HCT116 (cell line): ENCODE data around the gene FKBP9. TPM values are rescaled to one million over a fixed set of nuclear protein-coding genes. Genes with fewer than 3 reads are reported as not detected.

Experiments
- ATAC-seq: fragments of 200-7000 bp; cut with Tn5 transposase; 2 replicates; pipeline ENCODE4 v1.9.1; 2020; ENCODE audit warnings: mild to moderate bottlenecking, moderate library complexity
- BruUV-seq: library from RNA; stranded (reverse); fragments of 400-500 nt; replicated peaks from 2 replicates; lab custom pipeline; 2021; lab: Mats Ljungman, UMichigan
- CTCF ChIA-PET: fragments of 300-600 bp; sonication (Branson Sonifier 250); formaldehyde crosslinking; loops from one replicate; lab custom pipeline; 2021; ENCODE audit warnings: antibody characterized with exemption; lab: Charles Lee
- POLR2A ChIA-PET: fragments of 300-600, 350-600 bp; sonication (Branson Sonifier 250); formaldehyde crosslinking; loops from one replicate; lab custom pipeline; 2021; ENCODE audit warnings: antibody characterized with exemption; lab: Charles Lee
- RAD21 ChIA-PET, 2 experiments: fragments of 300-600 bp; sonication (Branson Sonifier 250); formaldehyde crosslinking; loops; one replicate each; lab custom pipeline; 2023; ENCODE audit warnings: low total read pairs in 2 of 2; ENCODE audit not compliant: uncharacterized antibody in 2 of 2, unreplicated experiment in 2 of 2, low non-redundant PET in 1 of 2; lab: Charles Lee
- DNase-seq: peaks from one replicate; pipeline ENCODE4 v3.0.0-alpha.2; 2010; ENCODE audit warnings: low read depth, low spot score
- H2AFZ ChIP-seq: fragments of 200-600 bp; shearing (Covaris generic), sonication (generic); 2 replicates; pipeline ENCODE4 v1.6.1; 2017; ENCODE audit warnings: low read depth, mixed run types, mixed read lengths, antibody characterized with exemption, low read length; ENCODE audit not compliant: poor library complexity, severe bottlenecking
- H3K27ac ChIP-seq: 2 replicates; pipeline ENCODE4 v1.5.1; 2012; ENCODE audit warnings: low read depth, low read length
- H3K27me3 ChIP-seq: fragments of 200-600 bp; sonication (generic); 2 replicates; pipeline ENCODE4 v1.6.1; 2016; ENCODE audit warnings: mixed run types, low read length, mixed read lengths; ENCODE audit not compliant: insufficient read depth
- H3K36me3 ChIP-seq, 2 experiments: fragments of 200-500 bp in 1 of 2; fragments of 200-600 bp in 1 of 2; sonication (Bioruptor generic) in 1 of 2; sonication (generic) in 1 of 2; 2 replicates each; pipeline versions ENCODE4 v1.5.1 to v1.6.1; 2014 to 2016; ENCODE audit warnings: low read length in 2 of 2, inconsistent platforms in 1 of 2, mixed read lengths in 1 of 2, mixed run types in 1 of 2; ENCODE audit not compliant: insufficient read depth in 2 of 2, control insufficient read depth in 1 of 2
- H3K4me1 ChIP-seq, 2 experiments: fragments of 200-600 bp in 1 of 2; sonication (generic) in 1 of 2; 2 replicates each; pipeline versions ENCODE4 v1.5.1 to v1.6.1; 2012 to 2017; ENCODE audit warnings: low read length in 2 of 2, inconsistent platforms in 1 of 2, mild to moderate bottlenecking in 1 of 2, mixed read lengths in 1 of 2, mixed run types in 1 of 2, moderate library complexity in 1 of 2; ENCODE audit not compliant: insufficient read depth in 2 of 2, control insufficient read depth in 1 of 2
- H3K4me2 ChIP-seq: fragments of 200-600 bp; sonication (generic); 2 replicates; pipeline ENCODE4 v1.6.1; 2017; ENCODE audit warnings: mixed run types, low read length, mixed read lengths
- H3K4me3 ChIP-seq, 2 experiments: fragments of 200-600 bp in 1 of 2; sonication (generic) in 1 of 2; replicated peaks in 1 of 2; 2 replicates each; pipeline ENCODE4 v1.5.1; 2011 to 2016; ENCODE audit warnings: low read length in 2 of 2, control low read depth in 1 of 2, low read depth in 1 of 2, mild to moderate bottlenecking in 1 of 2, mixed read lengths in 1 of 2, mixed run types in 1 of 2
- H3K79me2 ChIP-seq: fragments of 200-600 bp; sonication (generic); 2 replicates; pipeline ENCODE4 v1.6.1; 2017; ENCODE audit warnings: mild to moderate bottlenecking, mixed run types, low read length, moderate library complexity, mixed read lengths; ENCODE audit not compliant: insufficient read depth
- H3K9ac ChIP-seq: fragments of 200-600 bp; sonication (generic); 2 replicates; pipeline ENCODE4 v1.6.1; 2016; ENCODE audit warnings: low read length, mixed read lengths
- H3K9me2 ChIP-seq: fragments of 200-600 bp; sonication (generic), shearing (Covaris generic); 2 replicates; pipeline ENCODE4 v1.6.1; 2017; ENCODE audit warnings: mixed run types, mild to moderate bottlenecking, moderate library complexity; ENCODE audit not compliant: insufficient read depth
- H3K9me3 ChIP-seq, 2 experiments: fragments of 200-500 bp in 1 of 2; fragments of 200-600 bp in 1 of 2; sonication (Bioruptor generic) in 1 of 2; sonication (generic) in 1 of 2; 2 replicates each; pipeline ENCODE4 v1.6.1; 2014 to 2017; ENCODE audit warnings: low read length in 2 of 2, mixed read lengths in 2 of 2, inconsistent platforms in 1 of 2, low read depth in 1 of 2, mild to moderate bottlenecking in 1 of 2, mixed run types in 1 of 2, moderate library complexity in 1 of 2; ENCODE audit not compliant: control insufficient read depth in 1 of 2, insufficient read depth in 1 of 2
- H4K20me1 ChIP-seq: fragments of 200-600 bp; sonication (generic), shearing (Covaris generic); 2 replicates; pipeline ENCODE4 v1.6.1; 2017; ENCODE audit warnings: mixed run types, mild to moderate bottlenecking, moderate library complexity; ENCODE audit not compliant: insufficient read depth
- CEBPB ChIP-seq: IDR thresholded peaks from 2 replicates; pipeline ENCODE4 v1.6.1; 2012; ENCODE audit warnings: low read depth
- EGR1 ChIP-seq: IDR thresholded peaks from 2 replicates; pipeline ENCODE4 v1.6.1; 2012; ENCODE audit warnings: low read depth
- ELF1 ChIP-seq: IDR thresholded peaks from 2 replicates; pipeline ENCODE4 v1.6.1; 2012; ENCODE audit warnings: low read depth, borderline replicate concordance
- EZH2 ChIP-seq: fragments of 200-600 bp; sonication (generic); IDR thresholded peaks from 2 replicates; pipeline ENCODE4 v1.6.1; 2017; ENCODE audit warnings: antibody characterized with exemption, mixed run types
- EZH2phosphoT487 ChIP-seq: fragments of 200-600 bp; IDR thresholded peaks from 2 replicates; pipeline ENCODE4 v1.6.1; 2018; ENCODE audit warnings: antibody characterized with exemption, borderline replicate concordance
- FOSL1 ChIP-seq: IDR thresholded peaks from 2 replicates; pipeline ENCODE4 v1.6.1; 2012; ENCODE audit warnings: low read depth
- JUND ChIP-seq: IDR thresholded peaks from 2 replicates; pipeline ENCODE4 v1.6.1; 2012
- POLR2A ChIP-seq: IDR thresholded peaks from 2 replicates; pipeline ENCODE4 v1.7.0; 2011; ENCODE audit warnings: borderline replicate concordance; ENCODE audit not compliant: insufficient read depth, insufficient read length; ENCODE audit errors: extremely low read depth
- RAD21 ChIP-seq: IDR thresholded peaks from 2 replicates; pipeline ENCODE4 v1.6.1; 2012; ENCODE audit warnings: low read depth, mild to moderate bottlenecking
- SIN3A ChIP-seq: IDR thresholded peaks from 2 replicates; pipeline ENCODE4 v1.6.1; 2012; ENCODE audit warnings: low read depth
- SP1 ChIP-seq: IDR thresholded peaks from 2 replicates; pipeline ENCODE4 v1.6.1; 2012; ENCODE audit warnings: low read depth
- SRF ChIP-seq: IDR thresholded peaks from 2 replicates; pipeline ENCODE4 v1.6.1; 2012; ENCODE audit warnings: low read depth
- TCF7L2 ChIP-seq: IDR thresholded peaks from 2 replicates; pipeline ENCODE4 v1.7.0; 2011; ENCODE audit warnings: borderline replicate concordance, inconsistent platforms; ENCODE audit not compliant: insufficient read depth, insufficient read length; ENCODE audit errors: extremely low read depth
- YY1 ChIP-seq: IDR thresholded peaks from 2 replicates; pipeline ENCODE4 v1.6.1; 2011; ENCODE audit warnings: low read length, low read depth, moderate library complexity, mild to moderate bottlenecking; ENCODE audit not compliant: insufficient replicate concordance; ENCODE audit errors: extremely low read depth
- ZFX ChIP-seq: fragments of 450-650 bp; IDR thresholded peaks from 2 replicates; pipeline ENCODE4 v1.6.1; 2017
- intact Hi-C: fragments of 100-400 bp; cut with micrococcal nuclease; formaldehyde crosslinking; loops from 2 replicates; pipeline ENCODE4 v1.10.0; 2022
- total RNA-seq: library from RNA; stranded (reverse); gene quantifications from one replicate; pipeline ENCODE4 v1.2.1, GENCODE V29; 2021; ENCODE audit not compliant: unreplicated experiment
- TF ChIP-seq, protein P1 (sequence below): IDR thresholded peaks from 2 replicates; pipeline ENCODE4 v1.6.1; 2012
- TF ChIP-seq, protein P2 (sequence below), 3 experiments: fragments of 200-600 bp in 1 of 3; sonication (generic) in 1 of 3; IDR thresholded peaks in 2 of 3; conservative IDR thresholded peaks in 1 of 3; 2 replicates each; pipeline ENCODE4 v1.5.1; 2012 to 2017; ENCODE audit warnings: low read depth in 2 of 3, low read length in 2 of 3, antibody characterized with exemption in 1 of 3, borderline replicate concordance in 1 of 3, control low read depth in 1 of 3, mild to moderate bottlenecking in 1 of 3, mixed read lengths in 1 of 3, mixed run types in 1 of 3, moderate library complexity in 1 of 3; ENCODE audit not compliant: insufficient read depth in 1 of 3
- TF ChIP-seq, protein P3 (sequence below): IDR thresholded peaks from 2 replicates; pipeline ENCODE4 v1.6.1; 2012; ENCODE audit warnings: low read depth
- TF ChIP-seq, protein P4 (sequence below): IDR thresholded peaks from 2 replicates; pipeline ENCODE4 v1.6.1; 2012

Gene FKBP9
- total RNA-seq, 1 experiment from 2014 or later = 85.6 TPM

DNA sequence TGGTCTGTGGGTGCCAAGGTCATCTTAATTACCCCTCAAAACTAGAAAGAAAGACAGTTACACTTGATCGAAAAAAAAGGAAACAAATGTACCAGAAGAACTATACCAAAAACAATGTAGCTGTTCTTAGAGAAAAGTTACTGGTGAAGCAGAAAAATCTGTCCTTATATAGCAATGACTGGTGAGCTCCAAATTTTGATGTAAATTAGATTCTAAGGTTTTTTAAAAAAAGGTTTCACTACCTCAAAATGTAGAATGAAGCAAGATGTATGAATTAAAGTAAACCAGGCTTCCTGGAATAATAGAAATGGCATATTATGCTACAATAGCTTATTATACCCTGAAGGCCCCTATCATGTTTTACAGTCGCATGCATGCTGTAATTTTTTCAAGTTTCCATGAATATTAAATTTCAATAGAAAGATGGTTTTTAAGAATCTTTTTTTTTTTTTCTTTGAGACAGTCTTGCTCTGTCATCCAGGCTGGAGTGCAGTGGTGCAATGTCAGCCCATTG, 28.4 kb upstream of the FKBP9 start:
- TF ChIP-seq TCF7L2 (no peak), EGR1 (no peak), SIN3A (no peak), EZH2phosphoT487 (no peak), ZFX (no peak), SP1 (no peak), JUND (no peak), ELF1 (no peak), SRF (no peak), POLR2A (no peak), CEBPB (no peak), YY1 (no peak), FOSL1 (no peak), RAD21 (no peak), EZH2 (no peak)
- TF ChIP-seq, protein P1, sequence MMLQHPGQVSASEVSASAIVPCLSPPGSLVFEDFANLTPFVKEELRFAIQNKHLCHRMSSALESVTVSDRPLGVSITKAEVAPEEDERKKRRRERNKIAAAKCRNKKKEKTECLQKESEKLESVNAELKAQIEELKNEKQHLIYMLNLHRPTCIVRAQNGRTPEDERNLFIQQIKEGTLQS = no peak
- TF ChIP-seq, protein P2, sequence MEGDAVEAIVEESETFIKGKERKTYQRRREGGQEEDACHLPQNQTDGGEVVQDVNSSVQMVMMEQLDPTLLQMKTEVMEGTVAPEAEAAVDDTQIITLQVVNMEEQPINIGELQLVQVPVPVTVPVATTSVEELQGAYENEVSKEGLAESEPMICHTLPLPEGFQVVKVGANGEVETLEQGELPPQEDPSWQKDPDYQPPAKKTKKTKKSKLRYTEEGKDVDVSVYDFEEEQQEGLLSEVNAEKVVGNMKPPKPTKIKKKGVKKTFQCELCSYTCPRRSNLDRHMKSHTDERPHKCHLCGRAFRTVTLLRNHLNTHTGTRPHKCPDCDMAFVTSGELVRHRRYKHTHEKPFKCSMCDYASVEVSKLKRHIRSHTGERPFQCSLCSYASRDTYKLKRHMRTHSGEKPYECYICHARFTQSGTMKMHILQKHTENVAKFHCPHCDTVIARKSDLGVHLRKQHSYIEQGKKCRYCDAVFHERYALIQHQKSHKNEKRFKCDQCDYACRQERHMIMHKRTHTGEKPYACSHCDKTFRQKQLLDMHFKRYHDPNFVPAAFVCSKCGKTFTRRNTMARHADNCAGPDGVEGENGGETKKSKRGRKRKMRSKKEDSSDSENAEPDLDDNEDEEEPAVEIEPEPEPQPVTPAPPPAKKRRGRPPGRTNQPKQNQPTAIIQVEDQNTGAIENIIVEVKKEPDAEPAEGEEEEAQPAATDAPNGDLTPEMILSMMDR (IDR thresholded peaks at IDR 0.05 in 2 of 3, conservative IDR thresholded peaks at IDR 0.05 in 1 of 3; ENCODE audit: borderline replicate concordance in 1 of 3, insufficient read depth in 1 of 3, low read depth in 2 of 3, low read length in 2 of 3) = no peak
- TF ChIP-seq, protein P3, sequence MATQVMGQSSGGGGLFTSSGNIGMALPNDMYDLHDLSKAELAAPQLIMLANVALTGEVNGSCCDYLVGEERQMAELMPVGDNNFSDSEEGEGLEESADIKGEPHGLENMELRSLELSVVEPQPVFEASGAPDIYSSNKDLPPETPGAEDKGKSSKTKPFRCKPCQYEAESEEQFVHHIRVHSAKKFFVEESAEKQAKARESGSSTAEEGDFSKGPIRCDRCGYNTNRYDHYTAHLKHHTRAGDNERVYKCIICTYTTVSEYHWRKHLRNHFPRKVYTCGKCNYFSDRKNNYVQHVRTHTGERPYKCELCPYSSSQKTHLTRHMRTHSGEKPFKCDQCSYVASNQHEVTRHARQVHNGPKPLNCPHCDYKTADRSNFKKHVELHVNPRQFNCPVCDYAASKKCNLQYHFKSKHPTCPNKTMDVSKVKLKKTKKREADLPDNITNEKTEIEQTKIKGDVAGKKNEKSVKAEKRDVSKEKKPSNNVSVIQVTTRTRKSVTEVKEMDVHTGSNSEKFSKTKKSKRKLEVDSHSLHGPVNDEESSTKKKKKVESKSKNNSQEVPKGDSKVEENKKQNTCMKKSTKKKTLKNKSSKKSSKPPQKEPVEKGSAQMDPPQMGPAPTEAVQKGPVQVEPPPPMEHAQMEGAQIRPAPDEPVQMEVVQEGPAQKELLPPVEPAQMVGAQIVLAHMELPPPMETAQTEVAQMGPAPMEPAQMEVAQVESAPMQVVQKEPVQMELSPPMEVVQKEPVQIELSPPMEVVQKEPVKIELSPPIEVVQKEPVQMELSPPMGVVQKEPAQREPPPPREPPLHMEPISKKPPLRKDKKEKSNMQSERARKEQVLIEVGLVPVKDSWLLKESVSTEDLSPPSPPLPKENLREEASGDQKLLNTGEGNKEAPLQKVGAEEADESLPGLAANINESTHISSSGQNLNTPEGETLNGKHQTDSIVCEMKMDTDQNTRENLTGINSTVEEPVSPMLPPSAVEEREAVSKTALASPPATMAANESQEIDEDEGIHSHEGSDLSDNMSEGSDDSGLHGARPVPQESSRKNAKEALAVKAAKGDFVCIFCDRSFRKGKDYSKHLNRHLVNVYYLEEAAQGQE = no peak
- TF ChIP-seq, protein P4, sequence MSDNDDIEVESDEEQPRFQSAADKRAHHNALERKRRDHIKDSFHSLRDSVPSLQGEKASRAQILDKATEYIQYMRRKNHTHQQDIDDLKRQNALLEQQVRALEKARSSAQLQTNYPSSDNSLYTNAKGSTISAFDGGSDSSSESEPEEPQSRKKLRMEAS = no peak
- intact Hi-C loops = no loop called here
- no peak overlapping the region for H3K4me3 ChIP-seq
- H3K27ac ChIP-seq = no peak overlapping the region
- H3K36me3 ChIP-seq = peaks cover 18 to 21% of the 10 kb centered on the region in 2 experiments
- H2AFZ ChIP-seq = no peak overlapping the region
- no peak overlapping the region for H3K4me2 ChIP-seq
- H3K79me2 ChIP-seq = peaks cover 17% of the 10 kb centered on the region; the same call in 1 of the 2 replicates
- RAD21 ChIA-PET = no interaction called here
- ATAC-seq (no peak), DNase-seq (no peak)
- CTCF ChIA-PET = no interaction called here
- H3K9me3 ChIP-seq = no peaks in the 10 kb centered on the region
- H3K4me1 ChIP-seq = no peaks in the 10 kb centered on the region
- no peaks in the 10 kb centered on the region for H4K20me1 ChIP-seq
- no peak overlapping the region for H3K9ac ChIP-seq
- H3K9me2 ChIP-seq = no peaks in the 10 kb centered on the region
- POLR2A ChIA-PET = no interaction called here
- H3K27me3 ChIP-seq = no peaks in the 10 kb centered on the region
- BruUV-seq = no TSS peak
